Astrocyte (in vitro differentiated cells and primary cell): ENCODE results near the gene MRPL10.

Source experiments
- EZH2 ChIP-seq: IDR thresholded peaks from 2 replicates; pipeline ENCODE4 v1.6.1; 2012; ENCODE audit warnings: mild to moderate bottlenecking, low read length, inconsistent platforms; ENCODE audit not compliant: insufficient read depth
- TF ChIP-seq, protein P1 (sequence below): IDR thresholded peaks from 2 replicates; pipeline ENCODE4 v1.5.1; 2011; ENCODE audit warnings: low read depth, mild to moderate bottlenecking, inconsistent platforms, low read length, moderate library complexity; ENCODE audit not compliant: insufficient read depth

- TF ChIP-seq, protein P1, sequence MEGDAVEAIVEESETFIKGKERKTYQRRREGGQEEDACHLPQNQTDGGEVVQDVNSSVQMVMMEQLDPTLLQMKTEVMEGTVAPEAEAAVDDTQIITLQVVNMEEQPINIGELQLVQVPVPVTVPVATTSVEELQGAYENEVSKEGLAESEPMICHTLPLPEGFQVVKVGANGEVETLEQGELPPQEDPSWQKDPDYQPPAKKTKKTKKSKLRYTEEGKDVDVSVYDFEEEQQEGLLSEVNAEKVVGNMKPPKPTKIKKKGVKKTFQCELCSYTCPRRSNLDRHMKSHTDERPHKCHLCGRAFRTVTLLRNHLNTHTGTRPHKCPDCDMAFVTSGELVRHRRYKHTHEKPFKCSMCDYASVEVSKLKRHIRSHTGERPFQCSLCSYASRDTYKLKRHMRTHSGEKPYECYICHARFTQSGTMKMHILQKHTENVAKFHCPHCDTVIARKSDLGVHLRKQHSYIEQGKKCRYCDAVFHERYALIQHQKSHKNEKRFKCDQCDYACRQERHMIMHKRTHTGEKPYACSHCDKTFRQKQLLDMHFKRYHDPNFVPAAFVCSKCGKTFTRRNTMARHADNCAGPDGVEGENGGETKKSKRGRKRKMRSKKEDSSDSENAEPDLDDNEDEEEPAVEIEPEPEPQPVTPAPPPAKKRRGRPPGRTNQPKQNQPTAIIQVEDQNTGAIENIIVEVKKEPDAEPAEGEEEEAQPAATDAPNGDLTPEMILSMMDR: no peak
- TF ChIP-seq EZH2: no peak
Measured at GRCh38 chr17:47821424-47822391, 9.6 kb downstream of the MRPL10 start, which contains the start of gene OSBPL7.
